Esophagus (tissue), 2 donors: Measurements from ENCODE around the gene KIAA1614. TPM values are rescaled to one million over a fixed set of nuclear protein-coding genes. Genes with fewer than 3 reads are reported as not detected.
A peak's percentile ranks its signal among the peaks of the same experiment; 100 is the strongest.

Source experiments
- H3K27ac ChIP-seq, 2 donors: one replicate each; pipeline ENCODE4 v1.5.1; 2013; ENCODE audit warnings: low read depth in 2 of 2, mild to moderate bottlenecking in 2 of 2, inconsistent platforms in 1 of 2, low read length in 1 of 2, moderate library complexity in 1 of 2
- H3K27me3 ChIP-seq, 2 donors: one replicate each; pipeline ENCODE4 v1.6.1; 2013; ENCODE audit warnings: low read length in 2 of 2, control low read depth in 1 of 2, mild to moderate bottlenecking in 1 of 2; ENCODE audit not compliant: insufficient read depth in 2 of 2, control insufficient read depth in 1 of 2
- H3K36me3 ChIP-seq, 2 donors: one replicate each; pipeline ENCODE4 v1.6.1; 2013; ENCODE audit warnings: low read length in 1 of 2; ENCODE audit not compliant: control insufficient read depth in 2 of 2, insufficient read depth in 2 of 2
- H3K4me1 ChIP-seq, 2 donors: one replicate each; pipeline ENCODE4 v1.6.1; 2013; ENCODE audit warnings: low read length in 1 of 2; ENCODE audit not compliant: control insufficient read depth in 2 of 2, insufficient read depth in 2 of 2
- H3K4me3 ChIP-seq, 2 donors: one replicate each; pipeline ENCODE4 v1.5.1; 2013; ENCODE audit warnings: low read length in 2 of 2, mild to moderate bottlenecking in 2 of 2, low read depth in 1 of 2, moderate library complexity in 1 of 2
- H3K9me3 ChIP-seq, 2 donors: one replicate each; pipeline ENCODE4 v1.6.1; 2013; ENCODE audit warnings: mild to moderate bottlenecking in 2 of 2, low read depth in 1 of 2, low read length in 1 of 2, moderate library complexity in 1 of 2; ENCODE audit not compliant: control insufficient read depth in 2 of 2, insufficient read depth in 1 of 2
- WGBS, 2 donors: extraction: QIAGEN DNeasy Blood & Tissue Kit; methylation state at CpG; one replicate each; pipeline ENCODE4 v1.1.7; 2013; 5-methylcytosine and 5-hydroxymethylcytosine counted together
- polyA plus RNA-seq, 2 donors: library from polyadenylated mRNA; stranded (reverse); fragments of 200-250 nt; gene quantifications; one replicate each; pipeline ENCODE4 v1.2.3, GENCODE V29; 2013
- donor health status: healthy with polysubstance abuse.
- donor health status: Bipolar disorder and iron deficiency.

The KIAA1614 gene, protein sequence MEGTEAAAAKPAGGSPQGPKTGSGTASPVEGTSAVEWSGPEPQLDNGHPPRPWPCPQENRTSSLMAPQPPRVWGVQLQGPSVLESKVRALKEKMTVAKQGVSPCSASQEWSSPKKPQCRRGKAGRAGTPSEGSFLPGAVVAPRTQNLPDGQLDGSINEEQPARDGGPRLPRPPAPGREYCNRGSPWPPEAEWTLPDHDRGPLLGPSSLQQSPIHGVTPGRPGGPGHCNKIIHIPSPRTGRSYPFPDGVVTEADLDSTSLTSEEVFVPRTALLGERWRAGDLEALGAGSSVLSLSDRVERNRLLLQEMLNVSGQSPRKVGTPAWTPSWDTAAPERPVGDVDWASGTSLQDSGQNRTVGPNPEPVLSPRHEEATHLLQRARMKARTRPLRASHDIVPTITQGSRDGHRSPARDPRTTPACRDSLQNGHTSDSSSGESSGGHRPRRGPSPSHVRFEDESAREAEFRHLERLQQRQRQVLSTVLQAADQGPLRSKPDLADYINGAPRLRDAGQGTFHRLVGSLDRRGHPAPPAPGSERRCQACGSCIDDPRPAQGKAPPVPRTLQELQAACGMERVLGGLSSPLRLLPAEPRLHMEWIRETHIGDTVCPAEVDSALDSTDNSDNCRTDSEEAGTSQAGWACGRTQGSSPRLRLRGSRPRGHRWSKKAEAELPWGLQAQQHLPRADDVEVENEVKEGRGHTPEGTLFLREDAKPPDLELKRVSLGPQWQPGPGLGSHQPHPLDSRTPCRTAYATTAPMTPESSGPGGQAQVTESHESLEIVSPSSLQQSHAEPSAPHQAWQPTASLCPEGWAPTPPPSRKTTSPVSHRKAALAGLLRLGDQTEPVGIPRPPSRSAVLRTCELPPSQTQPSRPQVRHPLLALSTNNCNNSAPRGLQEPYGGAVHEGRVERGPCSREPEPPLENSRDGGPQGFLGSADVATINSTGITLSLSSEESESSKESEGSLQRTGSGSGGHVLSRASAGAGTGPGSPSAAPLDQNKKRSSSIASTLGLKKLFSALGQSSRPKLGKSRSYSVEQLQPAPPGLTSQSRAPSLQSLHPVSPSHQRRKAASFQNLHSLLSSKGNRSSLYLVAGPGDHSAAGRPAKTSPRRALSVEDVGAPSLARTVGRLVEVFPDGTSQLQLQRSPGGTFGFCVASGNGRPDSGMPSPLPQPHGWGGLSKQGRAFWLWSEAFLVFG
- polyA plus RNA-seq: 1 to 10 TPM; 1.0 to 1.5 TPM

DNA sequence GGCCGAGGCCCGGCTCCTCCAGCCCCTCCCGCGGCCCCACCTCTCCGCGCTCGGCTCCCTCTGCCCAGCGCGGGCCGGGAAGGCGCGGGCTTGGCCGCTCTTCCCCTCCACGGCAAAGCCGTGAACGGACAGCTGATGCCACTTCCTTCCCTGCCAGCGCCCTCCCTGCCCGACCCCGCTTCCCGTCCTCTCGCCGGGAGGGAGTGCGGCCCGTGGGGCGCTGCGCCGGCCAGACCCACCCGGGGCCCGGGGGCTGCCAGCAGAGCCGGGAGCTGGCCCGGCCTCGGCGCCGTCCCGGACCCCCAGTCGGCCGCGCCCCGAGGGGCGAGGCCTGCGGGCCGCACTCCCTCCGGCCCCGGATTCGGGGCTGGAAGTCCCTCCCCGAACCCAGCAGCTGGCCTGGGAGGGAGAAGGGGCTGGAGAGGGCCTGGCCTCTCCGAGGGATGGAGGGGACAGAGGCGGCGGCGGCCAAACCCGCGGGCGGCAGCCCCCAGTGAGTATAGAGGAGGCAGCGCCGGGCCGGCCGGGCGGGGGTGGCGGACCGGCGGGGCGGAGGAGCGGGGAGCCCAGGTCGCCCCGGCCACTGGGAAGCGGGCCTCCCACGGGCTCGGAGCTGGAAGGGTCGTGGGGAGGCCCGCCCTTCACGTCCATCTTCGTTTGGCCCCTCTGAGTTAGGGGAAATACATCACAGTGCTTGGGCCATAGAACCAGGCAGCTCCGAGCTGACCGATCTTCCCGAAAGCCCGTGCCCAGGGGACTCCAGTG, at the start of gene KIAA1614:
Gene KIAA1614 (plus strand): TSS at position 97 of the 765 bp plus-strand sequence. CDS start 347 bp downstream, at position 444.
- Histone ChIP-seq H3K4me1 (peaks cover 0 to 7% of the 10 kb centered on the region in 2 donors), H3K9me3 (no peaks in the 10 kb centered on the region), H3K27me3 (no peaks in the 10 kb centered on the region), H3K4me3 (peak within 1 kb of the TSS; percentile 58 to 60), H3K27ac (peak within 1 kb of the TSS; percentile 78 to 82), H3K36me3 (no peaks in the 10 kb centered on the region)
- 4 to 8% methylated on average over 72 to 76 of the region's 76 CpGs for WGBS, 2 donors

GRCh38 chr1:180863158-180863775, 49.4 kb upstream of the KIAA1614 start:
- H3K9me3 ChIP-seq: no peaks in the 10 kb centered on the region
- no peaks in the 10 kb centered on the region for H3K36me3 ChIP-seq
- no peaks in the 10 kb centered on the region for H3K4me1 ChIP-seq
- no peak overlapping the region for H3K27ac ChIP-seq
- no peaks in the 10 kb centered on the region for H3K27me3 ChIP-seq
- WGBS, 2 donors: 25 to 31% methylated on average over 6 of the region's 6 CpGs
- no peak overlapping the region for H3K4me3 ChIP-seq

DNA sequence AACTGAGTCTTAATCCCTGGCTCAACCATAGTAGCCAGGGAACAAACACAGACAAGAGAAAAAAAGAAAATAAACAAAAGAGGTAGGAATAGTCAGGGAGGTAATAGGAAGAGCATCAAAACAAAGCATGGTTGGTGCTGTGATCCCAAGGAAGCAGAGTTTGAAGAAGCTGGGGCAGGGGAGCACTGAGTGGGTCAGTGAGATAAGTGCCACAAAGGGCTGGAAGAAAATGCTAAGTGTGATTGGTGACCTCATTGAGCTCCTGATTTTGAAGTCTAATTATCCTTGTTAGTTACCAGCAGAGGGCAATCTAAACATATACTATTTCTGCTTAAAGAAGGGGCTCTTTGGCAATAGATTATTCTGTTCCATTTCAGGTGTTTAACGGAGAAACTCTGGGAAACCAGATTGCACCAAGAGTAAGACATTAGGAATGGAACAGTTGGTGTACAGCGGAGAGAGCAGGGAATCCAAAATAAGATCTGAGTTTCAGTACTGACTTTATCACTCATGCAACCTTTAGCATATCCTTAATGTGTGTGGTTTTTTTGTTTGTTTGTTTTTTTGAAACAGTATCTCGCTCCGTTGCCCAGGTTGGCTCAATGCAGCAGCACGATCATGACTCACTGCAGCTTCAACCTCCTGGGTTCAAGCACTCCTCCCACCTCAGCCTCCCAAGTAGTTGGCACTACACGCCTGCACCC, 30.7 kb upstream of the KIAA1614 start:
- no peak overlapping the region for H3K27ac ChIP-seq

DNA sequence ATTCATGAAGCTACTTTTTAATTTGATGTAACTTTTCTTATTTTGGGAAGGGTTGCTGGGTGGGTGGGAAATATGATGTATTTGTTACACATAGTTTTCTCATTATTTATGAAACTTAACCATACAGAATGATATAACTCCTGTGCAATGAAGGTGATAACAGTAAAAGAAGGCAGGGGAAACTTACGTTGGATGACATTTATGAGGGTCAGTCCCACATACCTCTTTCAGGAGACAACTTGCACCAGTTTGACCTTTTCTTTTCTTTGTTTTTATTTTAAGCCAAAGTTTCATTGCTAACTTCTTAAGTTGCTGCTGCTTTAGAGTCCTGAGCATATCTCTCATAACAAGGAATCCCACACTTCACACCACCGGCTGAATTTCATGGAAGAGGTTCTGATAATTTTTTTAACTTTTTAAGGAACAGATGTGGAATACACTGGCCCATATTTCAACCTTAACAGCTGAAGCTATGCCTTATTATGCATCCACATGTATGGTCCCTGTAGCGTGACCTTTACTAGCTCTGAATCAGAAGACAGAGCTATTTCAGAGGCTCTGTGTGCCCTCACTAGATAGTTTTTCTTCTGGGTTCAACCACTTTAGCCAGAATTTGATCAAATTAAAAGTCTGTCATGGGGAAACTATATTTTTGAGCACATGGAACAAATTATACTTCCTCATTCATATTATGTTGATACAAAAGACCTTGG, 28.0 kb upstream of the KIAA1614 start:
- H3K9me3 ChIP-seq: no peaks in the 10 kb centered on the region
- no peaks in the 10 kb centered on the region for H3K4me1 ChIP-seq
- WGBS, 2 donors: 92 to 99% methylated on average over 3 of the region's 3 CpGs
- H3K27me3 ChIP-seq: no peaks in the 10 kb centered on the region
- no peak overlapping the region for H3K4me3 ChIP-seq
- H3K36me3 ChIP-seq: peaks cover 0 to 2% of the 10 kb centered on the region in 2 donors
- no peak overlapping the region for H3K27ac ChIP-seq

More for the DNA sequence above, 30.7 kb upstream of the KIAA1614 start:
- 64 to 69% methylated on average over 6 of the region's 6 CpGs for WGBS, 2 donors
- no peaks in the 10 kb centered on the region for H3K27me3 ChIP-seq
- H3K4me1 ChIP-seq: no peaks in the 10 kb centered on the region
- no peaks in the 10 kb centered on the region for H3K9me3 ChIP-seq
- H3K36me3 ChIP-seq: peaks cover 2 to 3% of the 10 kb centered on the region in 2 donors
- no peak overlapping the region for H3K4me3 ChIP-seq

DNA sequence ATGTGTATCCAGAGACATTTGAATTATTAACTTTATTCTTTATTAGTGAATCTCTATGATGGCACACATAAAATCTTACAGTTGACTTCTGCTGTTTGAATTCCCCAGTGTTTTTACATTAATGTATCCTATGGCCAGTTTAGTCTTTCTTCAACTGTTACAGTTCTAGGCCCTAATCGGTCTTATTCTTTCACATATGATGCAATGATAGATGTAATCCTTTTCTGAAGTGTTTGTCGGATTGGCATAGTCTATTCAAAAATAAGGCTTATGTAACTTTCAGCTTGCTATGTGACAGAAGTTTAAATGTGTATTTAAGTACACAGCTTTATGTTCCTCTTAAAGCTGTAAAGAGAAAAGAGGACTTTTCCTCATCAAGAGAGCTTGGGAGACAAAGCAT, 26.4 kb upstream of the KIAA1614 start:
- no peaks in the 10 kb centered on the region for H3K9me3 ChIP-seq
- H3K4me3 ChIP-seq: no peak overlapping the region
- no peaks in the 10 kb centered on the region for H3K36me3 ChIP-seq
- 89 to 92% methylated on average over 2 of the region's 2 CpGs for WGBS, 2 donors
- H3K27ac ChIP-seq: no peak overlapping the region
- no peaks in the 10 kb centered on the region for H3K4me1 ChIP-seq
- no peaks in the 10 kb centered on the region for H3K27me3 ChIP-seq

GRCh38 chr1:180887841-180888240, 24.9 kb upstream of the KIAA1614 start:
- H3K36me3 ChIP-seq: no peaks in the 10 kb centered on the region
- 93 to 98% methylated on average over 7 of the region's 7 CpGs for WGBS, 2 donors
- H3K4me1 ChIP-seq: no peaks in the 10 kb centered on the region
- no peak overlapping the region for H3K27ac ChIP-seq
- H3K4me3 ChIP-seq: no peak overlapping the region
- H3K27me3 ChIP-seq: no peaks in the 10 kb centered on the region
- no peaks in the 10 kb centered on the region for H3K9me3 ChIP-seq

DNA sequence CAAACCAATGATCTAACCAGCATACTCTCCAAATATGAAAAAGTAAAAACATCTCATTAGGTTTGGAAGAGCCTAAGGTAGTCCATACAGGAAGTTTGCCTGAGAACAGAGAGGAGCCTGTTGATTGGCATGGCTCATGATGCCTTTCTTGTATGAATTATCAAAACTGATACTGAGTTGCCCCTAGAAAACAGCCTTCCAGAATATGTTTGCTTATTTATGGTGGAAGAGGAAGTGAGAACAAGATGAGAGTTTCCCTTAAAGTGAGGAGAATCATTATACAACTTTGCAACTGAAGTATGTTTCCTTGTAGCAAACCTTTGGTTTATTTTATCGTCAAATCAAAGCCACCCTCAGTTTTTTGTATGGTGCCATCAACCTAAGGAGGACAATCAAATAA, 23.8 kb upstream of the KIAA1614 start:
- no peak overlapping the region for H3K27ac ChIP-seq
- H3K36me3 ChIP-seq: no peaks in the 10 kb centered on the region
- no peaks in the 10 kb centered on the region for H3K9me3 ChIP-seq
- H3K4me1 ChIP-seq: no peaks in the 10 kb centered on the region
- H3K27me3 ChIP-seq: no peaks in the 10 kb centered on the region
- 81 to 87% methylated on average over 1 of the region's 1 CpG for WGBS, 2 donors
- no peak overlapping the region for H3K4me3 ChIP-seq

GRCh38 chr1:180889325-180889724, 23.4 kb upstream of the KIAA1614 start:
- no peak overlapping the region for H3K27ac ChIP-seq
- no peaks in the 10 kb centered on the region for H3K36me3 ChIP-seq
- no peaks in the 10 kb centered on the region for H3K9me3 ChIP-seq
- no peaks in the 10 kb centered on the region for H3K4me1 ChIP-seq
- H3K4me3 ChIP-seq: no peak overlapping the region
- no peaks in the 10 kb centered on the region for H3K27me3 ChIP-seq
- 80 to 87% methylated on average over 2 of the region's 2 CpGs for WGBS, 2 donors
